ENCODE results near the gene RNF121.

RNF121 gene

GRCh38 chr11:72012091-72012630 lies 83.3 kb downstream of the RNF121 start:
- Histone ChIP-seq H3K79me2 (ENCODE audit: control insufficient read depth, low read length) (no peaks in the 10 kb centered on the region), H3K4me3 (ENCODE audit: low read length) (no peak overlapping the region), H3K27ac (ENCODE audit: low read depth, low read length) (no peak overlapping the region), H3K4me2 (ENCODE audit: low read length) (no peak overlapping the region), H3K9me3 (ENCODE audit: control insufficient read depth, insufficient read depth, low read length) (no peaks in the 10 kb centered on the region), H3K27me3 (ENCODE audit: control insufficient read depth, low read length) (no peaks in the 10 kb centered on the region), H4K20me1 (ENCODE audit: control insufficient read depth, insufficient read depth, low read depth, low read length) (no peaks in the 10 kb centered on the region; the same call in 1 of the 2 replicates), H3F3A (ENCODE audit: control insufficient read depth, insufficient read depth) (no peaks in the 10 kb centered on the region), H3K36me3 (ENCODE audit: control insufficient read depth, low read length) (peaks cover 95% of the 10 kb centered on the region), H3K4me1 (ENCODE audit: control insufficient read depth, low read length) (no peaks in the 10 kb centered on the region), H3K9me2 (replicated peaks; ENCODE audit: control insufficient read depth, low read length) (no peaks in the 10 kb centered on the region)
- TF ChIP-seq, protein P1, sequence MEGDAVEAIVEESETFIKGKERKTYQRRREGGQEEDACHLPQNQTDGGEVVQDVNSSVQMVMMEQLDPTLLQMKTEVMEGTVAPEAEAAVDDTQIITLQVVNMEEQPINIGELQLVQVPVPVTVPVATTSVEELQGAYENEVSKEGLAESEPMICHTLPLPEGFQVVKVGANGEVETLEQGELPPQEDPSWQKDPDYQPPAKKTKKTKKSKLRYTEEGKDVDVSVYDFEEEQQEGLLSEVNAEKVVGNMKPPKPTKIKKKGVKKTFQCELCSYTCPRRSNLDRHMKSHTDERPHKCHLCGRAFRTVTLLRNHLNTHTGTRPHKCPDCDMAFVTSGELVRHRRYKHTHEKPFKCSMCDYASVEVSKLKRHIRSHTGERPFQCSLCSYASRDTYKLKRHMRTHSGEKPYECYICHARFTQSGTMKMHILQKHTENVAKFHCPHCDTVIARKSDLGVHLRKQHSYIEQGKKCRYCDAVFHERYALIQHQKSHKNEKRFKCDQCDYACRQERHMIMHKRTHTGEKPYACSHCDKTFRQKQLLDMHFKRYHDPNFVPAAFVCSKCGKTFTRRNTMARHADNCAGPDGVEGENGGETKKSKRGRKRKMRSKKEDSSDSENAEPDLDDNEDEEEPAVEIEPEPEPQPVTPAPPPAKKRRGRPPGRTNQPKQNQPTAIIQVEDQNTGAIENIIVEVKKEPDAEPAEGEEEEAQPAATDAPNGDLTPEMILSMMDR (IDR thresholded peaks at IDR 0.05; ENCODE audit: low read depth, low read length, poor library complexity, severe bottlenecking) = no peak
- TF ChIP-seq EZH2phosphoT487 (IDR thresholded peaks at IDR 0.05; ENCODE audit: borderline replicate concordance, low read length) = no peak

- H3K9me3 ChIP-seq (ENCODE audit: control insufficient read depth, insufficient read depth, low read length) = no peaks in the 10 kb centered on the region
- H3K4me2 ChIP-seq (ENCODE audit: low read length) = no peak overlapping the region
- H3F3A ChIP-seq (ENCODE audit: control insufficient read depth, insufficient read depth) = no peaks in the 10 kb centered on the region
- H3K36me3 ChIP-seq (ENCODE audit: control insufficient read depth, low read length) = peaks cover 95% of the 10 kb centered on the region
- H3K27ac ChIP-seq (ENCODE audit: low read depth, low read length) = no peak overlapping the region
- no peaks in the 10 kb centered on the region for H3K27me3 ChIP-seq (ENCODE audit: control insufficient read depth, low read length)
- H4K20me1 ChIP-seq (ENCODE audit: control insufficient read depth, insufficient read depth, low read depth, low read length) = no peaks in the 10 kb centered on the region
- no peaks in the 10 kb centered on the region for H3K4me1 ChIP-seq (ENCODE audit: control insufficient read depth, low read length)
- no peaks in the 10 kb centered on the region for H3K79me2 ChIP-seq (ENCODE audit: control insufficient read depth, low read length)
- no peak overlapping the region for H3K4me3 ChIP-seq (ENCODE audit: low read length)
- H3K9me2 ChIP-seq (replicated peaks; ENCODE audit: control insufficient read depth, low read length) = no peaks in the 10 kb centered on the region
- TF ChIP-seq EZH2phosphoT487 (IDR thresholded peaks at IDR 0.05; ENCODE audit: borderline replicate concordance, low read length) = no peak
- TF ChIP-seq, protein P1 (IDR thresholded peaks at IDR 0.05; ENCODE audit: low read depth, low read length, poor library complexity, severe bottlenecking) = no peak
Observed at GRCh38 chr11:72012897-72013721, 84.3 kb downstream of the RNF121 start.

- H4K20me1 ChIP-seq (ENCODE audit: control insufficient read depth, insufficient read depth, low read depth, low read length) = no peaks in the 10 kb centered on the region
- H3K9me2 ChIP-seq (replicated peaks; ENCODE audit: control insufficient read depth, low read length) = no peaks in the 10 kb centered on the region
- H3K4me3 ChIP-seq (ENCODE audit: low read length) = no peak overlapping the region
- no peaks in the 10 kb centered on the region for H3K4me1 ChIP-seq (ENCODE audit: control insufficient read depth, low read length)
- no peaks in the 10 kb centered on the region for H3K9me3 ChIP-seq (ENCODE audit: control insufficient read depth, insufficient read depth, low read length)
- no peaks in the 10 kb centered on the region for H3F3A ChIP-seq (ENCODE audit: control insufficient read depth, insufficient read depth)
- H3K27me3 ChIP-seq (ENCODE audit: control insufficient read depth, low read length) = no peaks in the 10 kb centered on the region
- H3K4me2 ChIP-seq (ENCODE audit: low read length) = no peak overlapping the region
- H3K27ac ChIP-seq (ENCODE audit: low read depth, low read length) = no peak overlapping the region
- no peak for TF ChIP-seq EZH2phosphoT487 (IDR thresholded peaks at IDR 0.05; ENCODE audit: borderline replicate concordance, low read length)
- TF ChIP-seq, protein P1 (IDR thresholded peaks at IDR 0.05; ENCODE audit: low read depth, low read length, poor library complexity, severe bottlenecking) = no peak
- H3K36me3 ChIP-seq (ENCODE audit: control insufficient read depth, low read length) = peaks cover 97% of the 10 kb centered on the region
- no peaks in the 10 kb centered on the region for H3K79me2 ChIP-seq (ENCODE audit: control insufficient read depth, low read length)
Observed at GRCh38 chr11:72013765-72014711, 85.2 kb downstream of the RNF121 start.

All from DOHH2 (cell line).